UCSD-AML1 (cell line): ENCODE data around the gene GGTLC3.
"Not testable (repeated sequence)": the region's sequence is repeated elsewhere in the genome, so short reads cannot be mapped to it uniquely, and the experiment has no call there.

Source experiments
- DNase-seq: peaks from one replicate; lab custom pipeline; 2025; ENCODE audit not compliant: unreplicated experiment; lab: John Stamatoyannopoulos, UW

The GGTLC3 gene

DNA sequence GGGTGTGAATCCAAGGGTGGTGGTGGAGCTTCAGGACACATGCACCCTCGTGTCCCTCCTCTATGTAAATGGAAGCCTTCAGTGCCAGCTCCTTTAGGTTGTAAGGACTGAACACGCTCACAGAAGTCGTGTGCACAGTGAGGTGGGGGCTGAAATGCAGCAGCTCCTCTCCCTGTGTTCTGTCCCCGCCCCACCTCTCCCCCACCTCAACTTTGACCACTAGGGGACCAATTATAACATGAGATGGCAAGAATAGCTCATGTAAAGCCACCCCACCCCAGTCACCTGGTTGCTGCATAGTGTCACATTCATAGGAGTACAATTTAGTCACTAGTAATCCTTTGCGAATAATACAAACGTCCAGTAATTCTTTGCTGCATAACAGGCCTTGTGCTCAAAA is 4.8 kb upstream of the GGTLC3 start:
- not testable (repeated sequence) for DNase-seq

DNA sequence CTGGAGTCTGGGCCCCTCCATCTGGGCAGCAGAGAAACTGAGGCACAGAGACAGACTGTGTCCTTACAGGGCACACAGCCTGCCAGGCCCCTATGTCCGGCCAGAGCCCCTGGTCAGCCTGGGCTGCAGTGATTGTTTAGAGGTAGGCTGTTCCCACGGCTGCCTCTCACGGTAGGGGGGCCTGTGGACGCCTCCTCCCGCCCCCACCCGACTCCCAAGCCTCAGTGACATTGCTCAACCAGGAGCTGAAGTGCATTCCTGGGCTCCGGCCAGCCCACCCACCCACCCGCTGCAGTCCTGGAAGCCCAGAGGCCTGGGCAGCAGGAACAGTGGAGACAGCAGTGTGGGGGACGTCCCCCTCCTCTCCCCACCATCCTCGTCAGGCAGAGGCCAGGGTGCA is 4.5 kb downstream of the GGTLC3 start:
- not testable (repeated sequence) for DNase-seq

DNA sequence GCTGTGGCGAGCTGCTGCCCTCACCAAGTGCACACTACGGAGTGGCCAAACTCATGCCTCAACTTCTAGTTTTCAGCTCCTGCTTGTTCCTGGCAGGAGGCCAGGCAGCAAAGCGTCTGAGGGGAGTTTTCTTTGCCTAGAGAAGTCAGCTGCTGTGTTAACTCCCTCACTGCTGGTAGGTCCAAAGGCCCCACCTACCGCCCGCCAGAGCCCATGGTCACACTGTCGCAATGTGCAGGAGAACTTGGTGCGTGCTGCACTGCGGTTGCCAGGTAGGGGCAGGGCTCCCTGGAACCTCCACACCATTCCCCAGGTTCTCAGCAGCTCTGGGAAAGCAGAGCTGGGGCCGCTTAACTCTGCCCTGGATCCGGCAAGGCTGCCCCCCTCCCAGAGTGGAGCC is 5.6 kb downstream of the GGTLC3 start:
- DNase-seq: not testable (repeated sequence)

- DNase-seq: not testable (repeated sequence)
Observed at GRCh38 chr22:18511327-18511726, 6.6 kb downstream of the GGTLC3 start.

DNA sequence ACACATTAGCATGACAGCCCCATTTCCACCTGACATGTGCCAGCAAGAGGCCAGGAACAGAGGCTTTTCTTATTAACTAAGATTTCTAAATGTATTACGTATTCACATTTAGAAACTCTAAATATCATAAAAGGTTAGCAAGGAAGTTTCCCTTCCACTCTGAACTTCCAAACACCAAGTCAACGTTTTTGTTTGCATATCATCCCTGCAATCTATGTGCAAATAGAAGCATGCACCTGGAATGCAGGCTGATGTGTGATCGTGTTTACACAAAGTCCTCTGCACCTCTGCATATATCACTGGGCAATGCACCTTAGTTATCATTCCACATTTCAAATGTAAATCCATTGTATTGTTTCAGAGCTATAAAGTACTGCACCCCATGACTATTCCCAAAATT is 21.7 kb downstream of the GGTLC3 start:
- DNase-seq: not testable (repeated sequence)
